ENCODE data around the gene PRPF40A. TPM values are rescaled to one million over a fixed set of nuclear protein-coding genes. Genes with fewer than 3 reads are reported as not detected.
A peak's percentile ranks its signal among the peaks of the same experiment; 100 is the strongest.

PRPF40A gene
- total and polyA plus RNA-seq, 9 of the 15 experiments (the other 6 are each of a cell fraction or from before 2014, with no cell fraction given) = 168 to 304 (median 264) TPM

DNA sequence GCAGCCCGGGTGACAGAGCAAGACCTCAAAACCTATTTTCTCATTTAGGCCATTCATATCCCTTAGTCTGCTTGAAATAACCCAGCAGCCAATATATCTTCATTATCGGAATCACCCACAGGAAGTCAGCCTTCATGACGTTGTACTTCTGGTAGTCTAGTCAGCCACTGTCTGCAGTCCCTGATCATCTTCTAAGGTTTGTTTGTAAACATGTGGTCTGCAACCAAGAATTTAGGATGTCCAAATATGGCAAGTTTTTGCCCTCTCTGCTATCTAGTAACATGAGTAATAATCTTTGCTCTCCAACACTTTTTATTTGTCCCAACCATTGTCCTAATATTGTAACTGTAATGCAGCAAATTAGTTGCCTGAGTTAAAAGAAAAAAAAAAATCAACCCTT, 92.5 kb downstream of the PRPF40A start:
- DNase-seq (ENCODE audit: extremely low read depth in 1 of 4, low spot score in 3 of 4) (no peak), ATAC-seq (no peak; the same call in 2 of the 3 replicates), FAIRE-seq (no peak)
- Histone ChIP-seq H4K20me1 (replicated peaks; ENCODE audit: control insufficient read depth, insufficient read depth, low read length) (no peaks in the 10 kb centered on the region), H3K79me2 (ENCODE audit: control insufficient read depth, insufficient read depth, low read length) (no peaks in the 10 kb centered on the region), H3K27me3 (ENCODE audit: control insufficient read depth in 2 of 2, insufficient read depth in 2 of 2, low read length in 2 of 2) (peaks cover 9 to 11% of the 10 kb centered on the region in 2 experiments), H3K4me3 (no peak overlapping the region), H3K9me3 (replicated peaks; ENCODE audit: control insufficient read depth, insufficient read depth, low read depth, low read length) (no peaks in the 10 kb centered on the region), H3K4me1 (replicated peaks in 1 of 2; ENCODE audit: control insufficient read depth in 2 of 2, insufficient read depth in 2 of 2, low read length in 2 of 2) (peaks cover 0 to 17% of the 10 kb centered on the region in 2 experiments; a peak in 2 of 5 replicates), H3K27ac (ENCODE audit: extremely low read depth, low read depth, low read length) (no peak overlapping the region), H3K9ac (ENCODE audit: insufficient read depth in 1 of 2, low read depth in 2 of 2, low read length in 2 of 2) (no peak overlapping the region), H3K4me2 (ENCODE audit: insufficient read depth, low read length) (no peak overlapping the region), H2AFZ (ENCODE audit: low read depth, low read length) (no peak overlapping the region), H3K36me3 (ENCODE audit: control insufficient read depth, insufficient read depth, low read length) (no peaks in the 10 kb centered on the region), H3K9me1 (ENCODE audit: control insufficient read depth, insufficient read depth, low read length) (no peaks in the 10 kb centered on the region)
- WGBS (ENCODE audit: insufficient coverage, low coverage, missing lambda C conversion rate) = 7% methylated on average over 3 of the region's 3 CpGs
- BruUV-seq (replicated peaks) = no TSS peak
- ChIA-PET POLR2A (interaction anchor here (0.6 kb wide), 1 partner anchor 13 kb away, joined by 3 read pairs; no protein-coding TSS in a partner anchor), CTCF (ENCODE audit: low intra/inter-chr PET ratio) (interaction anchor here (0.6 kb wide), 1 partner anchor 77 kb away, joined by 3 read pairs; no protein-coding TSS in a partner anchor)
- in situ Hi-C loops (cut with MboI) = loop anchor here (5.0 kb wide), 1 partner anchor 583 kb away; no protein-coding TSS in a partner anchor
- intact Hi-C loops (cut with micrococcal nuclease) = loop anchor here (5.0 kb wide), 1 partner anchor 63 kb away; no protein-coding TSS in a partner anchor
- TF ChIP-seq ADNP (tag; IDR thresholded peaks at IDR 0.05) (no peak), PHF20 (IDR thresholded peaks at IDR 0.05; ENCODE audit: partially characterized antibody) (no peak), CHAMP1 (IDR thresholded peaks at IDR 0.05) (no peak), ZC3H11A (IDR thresholded peaks at IDR 0.05; ENCODE audit: low read depth, low read length) (no peak), GABPA (tag; conservative IDR thresholded peaks at IDR 0.05; ENCODE audit: low read depth) (peak; percentile 65), MEF2D (tag; conservative IDR thresholded peaks at IDR 0.05; ENCODE audit: low read depth) (0 out of 2 replicates have a peak, but pooled peaks have one; percentile 34), EGR1 (conservative IDR thresholded peaks at IDR 0.05) (no peak), HDAC1 (IDR thresholded peaks at IDR 0.05) (no peak), ZNF644 (tag; IDR thresholded peaks at IDR 0.05; ENCODE audit: low read depth) (no peak)
- TF ChIP-seq, protein P1, sequence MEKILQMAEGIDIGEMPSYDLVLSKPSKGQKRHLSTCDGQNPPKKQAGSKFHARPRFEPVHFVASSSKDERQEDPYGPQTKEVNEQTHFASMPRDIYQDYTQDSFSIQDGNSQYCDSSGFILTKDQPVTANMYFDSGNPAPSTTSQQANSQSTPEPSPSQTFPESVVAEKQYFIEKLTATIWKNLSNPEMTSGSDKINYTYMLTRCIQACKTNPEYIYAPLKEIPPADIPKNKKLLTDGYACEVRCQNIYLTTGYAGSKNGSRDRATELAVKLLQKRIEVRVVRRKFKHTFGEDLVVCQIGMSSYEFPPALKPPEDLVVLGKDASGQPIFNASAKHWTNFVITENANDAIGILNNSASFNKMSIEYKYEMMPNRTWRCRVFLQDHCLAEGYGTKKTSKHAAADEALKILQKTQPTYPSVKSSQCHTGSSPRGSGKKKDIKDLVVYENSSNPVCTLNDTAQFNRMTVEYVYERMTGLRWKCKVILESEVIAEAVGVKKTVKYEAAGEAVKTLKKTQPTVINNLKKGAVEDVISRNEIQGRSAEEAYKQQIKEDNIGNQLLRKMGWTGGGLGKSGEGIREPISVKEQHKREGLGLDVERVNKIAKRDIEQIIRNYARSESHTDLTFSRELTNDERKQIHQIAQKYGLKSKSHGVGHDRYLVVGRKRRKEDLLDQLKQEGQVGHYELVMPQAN (IDR thresholded peaks at IDR 0.05; ENCODE audit: borderline replicate concordance) = no peak
- TF ChIP-seq, protein P2, sequence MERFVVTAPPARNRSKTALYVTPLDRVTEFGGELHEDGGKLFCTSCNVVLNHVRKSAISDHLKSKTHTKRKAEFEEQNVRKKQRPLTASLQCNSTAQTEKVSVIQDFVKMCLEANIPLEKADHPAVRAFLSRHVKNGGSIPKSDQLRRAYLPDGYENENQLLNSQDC (CRISPR knock-in tag; IDR thresholded peaks at IDR 0.05) = no peak
- TF ChIP-seq, protein P3, sequence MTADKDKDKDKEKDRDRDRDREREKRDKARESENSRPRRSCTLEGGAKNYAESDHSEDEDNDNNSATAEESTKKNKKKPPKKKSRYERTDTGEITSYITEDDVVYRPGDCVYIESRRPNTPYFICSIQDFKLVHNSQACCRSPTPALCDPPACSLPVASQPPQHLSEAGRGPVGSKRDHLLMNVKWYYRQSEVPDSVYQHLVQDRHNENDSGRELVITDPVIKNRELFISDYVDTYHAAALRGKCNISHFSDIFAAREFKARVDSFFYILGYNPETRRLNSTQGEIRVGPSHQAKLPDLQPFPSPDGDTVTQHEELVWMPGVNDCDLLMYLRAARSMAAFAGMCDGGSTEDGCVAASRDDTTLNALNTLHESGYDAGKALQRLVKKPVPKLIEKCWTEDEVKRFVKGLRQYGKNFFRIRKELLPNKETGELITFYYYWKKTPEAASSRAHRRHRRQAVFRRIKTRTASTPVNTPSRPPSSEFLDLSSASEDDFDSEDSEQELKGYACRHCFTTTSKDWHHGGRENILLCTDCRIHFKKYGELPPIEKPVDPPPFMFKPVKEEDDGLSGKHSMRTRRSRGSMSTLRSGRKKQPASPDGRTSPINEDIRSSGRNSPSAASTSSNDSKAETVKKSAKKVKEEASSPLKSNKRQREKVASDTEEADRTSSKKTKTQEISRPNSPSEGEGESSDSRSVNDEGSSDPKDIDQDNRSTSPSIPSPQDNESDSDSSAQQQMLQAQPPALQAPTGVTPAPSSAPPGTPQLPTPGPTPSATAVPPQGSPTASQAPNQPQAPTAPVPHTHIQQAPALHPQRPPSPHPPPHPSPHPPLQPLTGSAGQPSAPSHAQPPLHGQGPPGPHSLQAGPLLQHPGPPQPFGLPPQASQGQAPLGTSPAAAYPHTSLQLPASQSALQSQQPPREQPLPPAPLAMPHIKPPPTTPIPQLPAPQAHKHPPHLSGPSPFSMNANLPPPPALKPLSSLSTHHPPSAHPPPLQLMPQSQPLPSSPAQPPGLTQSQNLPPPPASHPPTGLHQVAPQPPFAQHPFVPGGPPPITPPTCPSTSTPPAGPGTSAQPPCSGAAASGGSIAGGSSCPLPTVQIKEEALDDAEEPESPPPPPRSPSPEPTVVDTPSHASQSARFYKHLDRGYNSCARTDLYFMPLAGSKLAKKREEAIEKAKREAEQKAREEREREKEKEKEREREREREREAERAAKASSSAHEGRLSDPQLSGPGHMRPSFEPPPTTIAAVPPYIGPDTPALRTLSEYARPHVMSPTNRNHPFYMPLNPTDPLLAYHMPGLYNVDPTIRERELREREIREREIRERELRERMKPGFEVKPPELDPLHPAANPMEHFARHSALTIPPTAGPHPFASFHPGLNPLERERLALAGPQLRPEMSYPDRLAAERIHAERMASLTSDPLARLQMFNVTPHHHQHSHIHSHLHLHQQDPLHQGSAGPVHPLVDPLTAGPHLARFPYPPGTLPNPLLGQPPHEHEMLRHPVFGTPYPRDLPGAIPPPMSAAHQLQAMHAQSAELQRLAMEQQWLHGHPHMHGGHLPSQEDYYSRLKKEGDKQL (CRISPR knock-in tag; IDR thresholded peaks at IDR 0.05; ENCODE audit: borderline replicate concordance) = no peak
